DOHH2 (cell line): ENCODE results near the gene CEP78.

ENCODE experiments used
- CTCF ChIP-seq: fragments of 200-600 bp; sonication (generic); IDR thresholded peaks from one replicate; pipeline ENCODE4 v1.5.1; 2014; ENCODE audit warnings: antibody characterized with exemption, mild to moderate bottlenecking, low read depth, low read length; ENCODE audit not compliant: poor library complexity, severe bottlenecking
- EZH2phosphoT487 ChIP-seq: fragments of 200-600 bp; sonication (generic); IDR thresholded peaks from 2 replicates; pipeline ENCODE4 v1.6.1; 2017; ENCODE audit warnings: borderline replicate concordance, mild to moderate bottlenecking, antibody characterized with exemption, low read length, moderate library complexity, mixed read lengths

GRCh38 chr9:78326564-78326963 is 90.7 kb downstream of the CEP78 start:
- no peak for TF ChIP-seq CTCF
- no peak for TF ChIP-seq EZH2phosphoT487
